RWPE1 (cell line): ENCODE measurements around the gene TRIP6.

Source experiments
- CTCF ChIA-PET: fragments of 350-600 bp; sonication (Branson Sonifier 250); formaldehyde crosslinking; extraction: SDS; loops from one replicate; lab custom pipeline; 2021; lab: Yijun Ruan, JAX
- POLR2A ChIA-PET: fragments of 400-600 bp; formaldehyde crosslinking; extraction: SDS; loops from one replicate; lab custom pipeline; 2020; ENCODE audit warnings: antibody characterized with exemption; ENCODE audit not compliant: low non-redundant PET; lab: Yijun Ruan, JAX
- DNase-seq: peaks from one replicate; pipeline ENCODE4 v3.0.0; 2012; ENCODE audit warnings: low spot score
- H3K27ac ChIP-seq: fragments of 450-650 bp; 2 replicates; pipeline ENCODE4 v1.5.1; 2017
- CTCF ChIP-seq: fragments of 450-650 bp; conservative IDR thresholded peaks from 2 replicates; pipeline ENCODE4 v1.5.1; 2017; ENCODE audit warnings: low read depth, mild to moderate bottlenecking

Gene TRIP6

GRCh38 chr7:100896732-100897608 lies 29.8 kb downstream of the TRIP6 start:
- no peak overlapping the region for H3K27ac ChIP-seq
- ChIA-PET POLR2A (no interaction called here), CTCF (interaction anchor here (1.0 kb wide), 1 partner anchor 162 kb away, joined by 5 read pairs; no protein-coding TSS in a partner anchor)
- DNase-seq, result no peak
- TF ChIP-seq CTCF, result peak; percentile 93

- ChIA-PET CTCF (interaction anchor here (0.6 kb wide), 1 partner anchor 161 kb away, joined by 3 read pairs; no protein-coding TSS in a partner anchor), POLR2A (no interaction called here)
- no peak for DNase-seq
- no peak overlapping the region for H3K27ac ChIP-seq
- TF ChIP-seq CTCF, result no peak
Measured at GRCh38 chr7:100897772-100898454, 30.7 kb downstream of the TRIP6 start.

- TF ChIP-seq CTCF, result no peak
- ChIA-PET CTCF (interaction anchor here (0.6 to 3.4 kb wide), 5 partner anchors 120 to 193 kb away, joined by 4 to 17 read pairs (median 6); partner anchors contain the start of gene POP7), POLR2A (no interaction called here)
- no peak overlapping the region for H3K27ac ChIP-seq
- DNase-seq, result no peak
Measured at GRCh38 chr7:100899432-100899831, 32.2 kb downstream of the TRIP6 start.

- CTCF ChIA-PET, result interaction anchor here (0.6 to 3.4 kb wide), 3 partner anchors 11 to 343 kb away, joined by 4 to 17 read pairs (median 4); no protein-coding TSS in a partner anchor
- POLR2A ChIA-PET, result no interaction called here
Measured at GRCh38 chr7:100900978-100901377, 33.8 kb downstream of the TRIP6 start.

GRCh38 chr7:100901921-100902332 lies 34.7 kb downstream of the TRIP6 start:
- ChIA-PET CTCF (interaction anchor here (0.6 to 3.4 kb wide), 2 partner anchors 35 to 157 kb away, joined by 3 to 17 read pairs; no protein-coding TSS in a partner anchor), POLR2A (no interaction called here)
- no peak overlapping the region for H3K27ac ChIP-seq
- no peak for TF ChIP-seq CTCF
- DNase-seq, result no peak

More at GRCh38 chr7:100900978-100901377, 33.8 kb downstream of the TRIP6 start:
- no peak for DNase-seq
- no peak for TF ChIP-seq CTCF
- H3K27ac ChIP-seq, result no peak overlapping the region

GRCh38 chr7:100902638-100903037 lies 35.5 kb downstream of the TRIP6 start:
- no peak overlapping the region for H3K27ac ChIP-seq
- TF ChIP-seq CTCF, result no peak
- DNase-seq, result no peak
- POLR2A ChIA-PET, result no interaction called here
- CTCF ChIA-PET, result interaction anchor here (3.4 kb wide), 1 partner anchor 156 kb away, joined by 17 read pairs; no protein-coding TSS in a partner anchor
